Mesendoderm (in vitro differentiated cells): Measurements from ENCODE around the gene UBE2QL1.

Experiments used
- DNase-seq: peaks from one replicate; pipeline ENCODE4 v3.0.0; 2013
- H2AK5ac ChIP-seq: 2 replicates; pipeline ENCODE4 v1.6.1; 2013; ENCODE audit warnings: low read length, inconsistent platforms
- H2BK120ac ChIP-seq: 2 replicates; pipeline ENCODE4 v1.6.1; 2013; ENCODE audit warnings: low read depth, mild to moderate bottlenecking, low read length, moderate library complexity, mixed read lengths
- H2BK15ac ChIP-seq: replicated peaks from 2 replicates; pipeline ENCODE4 v1.6.1; 2013; ENCODE audit warnings: low read depth, mild to moderate bottlenecking, moderate library complexity
- H2BK5ac ChIP-seq: 2 replicates; pipeline ENCODE4 v1.6.1; 2013; ENCODE audit warnings: low read length, inconsistent platforms
- H3K18ac ChIP-seq: 2 replicates; pipeline ENCODE4 v1.6.1; 2013; ENCODE audit warnings: mild to moderate bottlenecking, low read length, mixed read lengths
- H3K23ac ChIP-seq: one replicate; pipeline ENCODE4 v1.6.1; 2013; ENCODE audit warnings: low read length
- H3K27ac ChIP-seq: 2 replicates; pipeline ENCODE4 v1.5.1; 2013; ENCODE audit warnings: low read depth, mild to moderate bottlenecking, inconsistent platforms, low read length, moderate library complexity
- H3K27me3 ChIP-seq: 2 replicates; pipeline ENCODE4 v1.6.1; 2013; ENCODE audit warnings: low read length, control low read depth, mild to moderate bottlenecking, inconsistent platforms; ENCODE audit not compliant: insufficient read depth, poor library complexity
- H3K36me3 ChIP-seq: 2 replicates; pipeline ENCODE4 v1.6.1; 2013; ENCODE audit warnings: low read length, inconsistent platforms; ENCODE audit not compliant: control insufficient read depth, insufficient read depth
- H3K4ac ChIP-seq: one replicate; pipeline ENCODE4 v1.6.1; 2013; ENCODE audit warnings: low read depth, mild to moderate bottlenecking, low read length, moderate library complexity
- H3K4me1 ChIP-seq: 2 replicates; pipeline ENCODE4 v1.6.1; 2013; ENCODE audit warnings: low read depth, low read length, inconsistent platforms; ENCODE audit not compliant: control insufficient read depth
- H3K4me2 ChIP-seq: 2 replicates; pipeline ENCODE4 v1.6.1; 2013; ENCODE audit warnings: low read length
- H3K4me3 ChIP-seq: 2 replicates; pipeline ENCODE4 v1.5.1; 2013; ENCODE audit warnings: mild to moderate bottlenecking, low read length
- H3K56ac ChIP-seq: one replicate; pipeline ENCODE4 v1.6.1; 2013; ENCODE audit warnings: low read length
- H3K79me1 ChIP-seq: 2 replicates; pipeline ENCODE4 v1.6.1; 2013; ENCODE audit warnings: low read length, inconsistent platforms
- H3K79me2 ChIP-seq: 2 replicates; pipeline ENCODE4 v1.6.1; 2013; ENCODE audit warnings: mild to moderate bottlenecking, low read length; ENCODE audit not compliant: control insufficient read depth, insufficient read depth
- H3K9ac ChIP-seq: 2 replicates; pipeline ENCODE4 v1.6.1; 2013; ENCODE audit warnings: low read length, inconsistent platforms
- H4K5ac ChIP-seq: one replicate; pipeline ENCODE4 v1.6.1; 2013; ENCODE audit warnings: low read length
- H4K8ac ChIP-seq: one replicate; pipeline ENCODE4 v1.6.1; 2013; ENCODE audit warnings: low read depth, mild to moderate bottlenecking, control low read depth, low read length, moderate library complexity
- WGBS: extraction: QIAGEN DNeasy Blood & Tissue Kit; methylation state at CpG from one replicate; pipeline ENCODE4 v1.1.7; 2013; ENCODE audit warnings: low lambda C conversion rate, missing lambda C conversion rate; ENCODE audit not compliant: insufficient coverage; ENCODE audit errors: extremely low coverage; 5-methylcytosine and 5-hydroxymethylcytosine counted together

The UBE2QL1 gene

DNA sequence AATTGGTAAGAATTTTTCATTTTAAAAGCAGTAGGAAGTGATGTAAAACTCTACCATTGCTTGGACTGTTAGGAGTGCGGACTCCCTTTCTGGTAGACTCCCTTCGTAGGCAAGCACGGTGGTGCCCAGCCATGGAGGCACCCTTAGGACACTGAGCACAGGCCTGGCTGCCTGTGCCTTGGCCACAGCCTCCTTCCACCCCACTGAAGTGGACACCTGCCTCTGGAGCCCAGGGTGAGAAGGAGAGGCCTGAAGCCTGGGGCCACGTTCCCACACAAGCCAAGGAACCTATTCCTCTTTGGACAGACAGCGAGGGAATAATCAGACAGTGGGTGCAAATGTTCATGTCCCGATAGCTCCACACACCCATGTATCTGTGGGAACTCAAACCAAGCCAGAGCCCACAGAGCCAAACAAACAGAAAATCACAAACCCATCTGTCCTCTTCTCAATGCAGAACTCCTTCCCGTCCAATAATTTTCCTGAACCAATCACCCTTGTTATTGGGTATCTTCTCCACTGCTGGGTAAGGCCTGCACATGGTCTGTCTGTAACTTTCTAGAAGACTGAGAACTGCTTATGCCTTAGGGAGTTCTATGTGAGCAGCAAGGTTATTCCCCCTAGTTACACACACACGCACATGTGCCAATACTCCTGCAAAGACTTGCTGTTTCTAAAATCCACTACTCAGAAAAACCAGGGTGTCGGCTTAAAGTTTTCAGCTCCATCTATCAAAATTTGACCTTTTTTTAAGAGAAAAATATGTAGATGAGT lies 45.2 kb downstream of the UBE2QL1 start:
- Histone ChIP-seq H3K4me3 (no peak overlapping the region), H4K5ac (no peak overlapping the region), H3K79me2 (no peaks in the 10 kb centered on the region), H3K79me1 (no peaks in the 10 kb centered on the region), H3K4me2 (no peak overlapping the region), H2BK120ac (no peak overlapping the region), H2AK5ac (no peak overlapping the region), H3K4ac (no peak overlapping the region), H3K18ac (no peak overlapping the region), H3K27me3 (no peaks in the 10 kb centered on the region), H3K27ac (no peak overlapping the region), H4K8ac (no peak overlapping the region), H2BK15ac (no peak overlapping the region), H3K9ac (no peak overlapping the region), H3K56ac (no peak overlapping the region), H3K4me1 (peaks cover 5% of the 10 kb centered on the region), H3K23ac (no peak overlapping the region), H2BK5ac (no peak overlapping the region), H3K36me3 (no peaks in the 10 kb centered on the region)
- DNase-seq: no peak
- WGBS: no CpG with 5 or more reads among the region's 9 CpGs

- H2BK5ac ChIP-seq: no peak overlapping the region
- no peak overlapping the region for H2BK120ac ChIP-seq
- H3K4me3 ChIP-seq: no peak overlapping the region
- no peak overlapping the region for H3K27ac ChIP-seq
- H3K79me1 ChIP-seq: no peaks in the 10 kb centered on the region
- no peak for DNase-seq
- no peaks in the 10 kb centered on the region for H3K36me3 ChIP-seq
- no peak overlapping the region for H3K4me2 ChIP-seq
- H3K79me2 ChIP-seq: no peaks in the 10 kb centered on the region
- no peak overlapping the region for H3K56ac ChIP-seq
- no peak overlapping the region for H3K4ac ChIP-seq
- H4K5ac ChIP-seq: no peak overlapping the region
- no peak overlapping the region for H2BK15ac ChIP-seq
- no peaks in the 10 kb centered on the region for H3K27me3 ChIP-seq
- H2AK5ac ChIP-seq: no peak overlapping the region
- H3K23ac ChIP-seq: no peak overlapping the region
- H3K9ac ChIP-seq: no peak overlapping the region
- H3K18ac ChIP-seq: no peak overlapping the region
- WGBS: no CpG with 5 or more reads among the region's 5 CpGs
- no peak overlapping the region for H4K8ac ChIP-seq
- H3K4me1 ChIP-seq: peaks cover 5% of the 10 kb centered on the region
Observed at GRCh38 chr5:6494939-6495338, 46.3 kb downstream of the UBE2QL1 start.

- Histone ChIP-seq H3K18ac (no peak overlapping the region), H3K4ac (no peak overlapping the region), H3K56ac (no peak overlapping the region), H3K79me2 (no peaks in the 10 kb centered on the region), H3K4me1 (peaks cover 5% of the 10 kb centered on the region), H3K23ac (no peak overlapping the region), H2BK15ac (no peak overlapping the region), H2BK5ac (no peak overlapping the region), H2BK120ac (no peak overlapping the region), H2AK5ac (no peak overlapping the region), H3K9ac (no peak overlapping the region), H4K5ac (no peak overlapping the region), H3K79me1 (no peaks in the 10 kb centered on the region), H4K8ac (no peak overlapping the region), H3K27me3 (no peaks in the 10 kb centered on the region), H3K36me3 (no peaks in the 10 kb centered on the region), H3K4me2 (no peak overlapping the region), H3K27ac (no peak overlapping the region), H3K4me3 (no peak overlapping the region)
- DNase-seq: no peak
- no CpG with 5 or more reads among the region's 8 CpGs for WGBS
Observed at GRCh38 chr5:6495433-6496206, 47.0 kb downstream of the UBE2QL1 start.

DNA sequence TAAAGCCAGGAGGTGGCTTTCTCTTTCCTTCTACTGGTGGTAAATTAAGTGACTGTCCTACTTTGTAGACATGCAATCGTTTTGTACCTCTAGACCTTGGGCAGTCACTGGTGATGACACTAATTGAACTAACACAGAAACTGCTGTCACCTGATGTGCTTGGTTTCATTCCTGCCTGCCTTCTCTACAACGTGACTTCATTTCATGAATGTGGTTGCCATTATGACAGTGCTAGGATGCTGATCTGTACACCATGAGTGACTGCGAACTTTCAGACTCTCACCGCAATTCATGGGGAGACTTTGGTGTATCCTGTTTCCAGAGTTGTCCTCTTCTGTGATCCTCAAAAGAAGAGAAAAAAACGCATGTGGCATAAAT lies 47.5 kb downstream of the UBE2QL1 start:
- Histone ChIP-seq H3K4me1 (peaks cover 1% of the 10 kb centered on the region), H2BK15ac (no peak overlapping the region), H3K27ac (no peak overlapping the region), H3K18ac (no peak overlapping the region), H3K27me3 (no peaks in the 10 kb centered on the region), H3K56ac (no peak overlapping the region), H2BK5ac (no peak overlapping the region), H3K4me3 (no peak overlapping the region), H3K4me2 (no peak overlapping the region), H3K36me3 (no peaks in the 10 kb centered on the region), H4K8ac (no peak overlapping the region), H3K23ac (no peak overlapping the region), H3K79me2 (no peaks in the 10 kb centered on the region), H2BK120ac (no peak overlapping the region), H2AK5ac (no peak overlapping the region), H4K5ac (no peak overlapping the region), H3K79me1 (no peaks in the 10 kb centered on the region), H3K4ac (no peak overlapping the region), H3K9ac (no peak overlapping the region)
- WGBS: no CpG with 5 or more reads among the region's 5 CpGs
- DNase-seq: no peak

GRCh38 chr5:6496636-6497035 lies 48.0 kb downstream of the UBE2QL1 start:
- Histone ChIP-seq H3K79me1 (no peaks in the 10 kb centered on the region), H4K5ac (no peak overlapping the region), H3K27me3 (no peaks in the 10 kb centered on the region), H3K4me2 (no peak overlapping the region), H3K79me2 (no peaks in the 10 kb centered on the region), H3K56ac (no peak overlapping the region), H4K8ac (no peak overlapping the region), H3K36me3 (no peaks in the 10 kb centered on the region), H2BK15ac (no peak overlapping the region), H3K4me1 (no peaks in the 10 kb centered on the region), H3K4ac (no peak overlapping the region), H2BK5ac (no peak overlapping the region), H3K4me3 (no peak overlapping the region), H3K27ac (no peak overlapping the region), H3K18ac (no peak overlapping the region), H3K9ac (no peak overlapping the region), H2AK5ac (no peak overlapping the region), H3K23ac (no peak overlapping the region), H2BK120ac (no peak overlapping the region)
- no CpG with 5 or more reads among the region's 6 CpGs for WGBS
- DNase-seq: no peak
